HG03442 (cell line): Measurements from ENCODE around the gene FAM168A.

Source experiments
- ATAC-seq: cut with Tn5 transposase; IDR thresholded peaks from one replicate; pipeline ENCODE4 v1.9.1; 2021; ENCODE audit warnings: mild to moderate bottlenecking, moderate library complexity; ENCODE audit not compliant: unreplicated experiment

FAM168A gene

GRCh38 chr11:73524774-73525173 is 73.1 kb downstream of the FAM168A start:
- no peak for ATAC-seq

GRCh38 chr11:73521621-73522020 is 76.3 kb downstream of the FAM168A start:
- no peak for ATAC-seq

- no peak for ATAC-seq
Measured at GRCh38 chr11:73520353-73521061, 77.4 kb downstream of the FAM168A start.

GRCh38 chr11:73519266-73519665 is 78.6 kb downstream of the FAM168A start:
- ATAC-seq = no peak

GRCh38 chr11:73518195-73518594 is 79.7 kb downstream of the FAM168A start:
- ATAC-seq = no peak

- ATAC-seq = no peak
Measured at GRCh38 chr11:73516080-73516479, 81.8 kb downstream of the FAM168A start.

- ATAC-seq = no peak
Measured at GRCh38 chr11:73513707-73514106, 84.2 kb downstream of the FAM168A start.

GRCh38 chr11:73510877-73511276 is 87.0 kb downstream of the FAM168A start:
- ATAC-seq = no peak

GRCh38 chr11:73510106-73510505 is 87.8 kb downstream of the FAM168A start:
- no peak for ATAC-seq

- ATAC-seq = no peak
Measured at GRCh38 chr11:73509188-73509587, 88.7 kb downstream of the FAM168A start.

GRCh38 chr11:73508243-73509176 is 89.4 kb downstream of the FAM168A start:
- ATAC-seq = no peak

GRCh38 chr11:73507086-73507485 is 90.8 kb downstream of the FAM168A start:
- no peak for ATAC-seq

- no peak for ATAC-seq
Measured at GRCh38 chr11:73506038-73506437, 91.9 kb downstream of the FAM168A start.

GRCh38 chr11:73498343-73498742 is 99.6 kb downstream of the FAM168A start:
- no peak for ATAC-seq

GRCh38 chr11:73496134-73496533 is 101.8 kb downstream of the FAM168A start:
- no peak for ATAC-seq

GRCh38 chr11:73495731-73496130 is 102.2 kb downstream of the FAM168A start:
- ATAC-seq = no peak

- ATAC-seq = no peak
Measured at GRCh38 chr11:73493956-73494598, 103.8 kb downstream of the FAM168A start.

- ATAC-seq = no peak
Measured at GRCh38 chr11:73481626-73482025, 116.3 kb downstream of the FAM168A start.

GRCh38 chr11:73480677-73481076 is 117.2 kb downstream of the FAM168A start:
- no peak for ATAC-seq

- no peak for ATAC-seq
Measured at GRCh38 chr11:73478737-73479347, 119.1 kb downstream of the FAM168A start.

- no peak for ATAC-seq
Measured at GRCh38 chr11:73477518-73477917, 120.4 kb downstream of the FAM168A start.
